GM12874 (cell line): Measurements from ENCODE around the gene OR2W3.

Source experiments
- TF ChIP-seq, protein P1 (sequence below): IDR thresholded peaks from 2 replicates; pipeline ENCODE4 v1.5.1; 2011; ENCODE audit warnings: low read depth, mild to moderate bottlenecking, control low read depth, low read length, moderate library complexity; ENCODE audit not compliant: insufficient read depth

The OR2W3 gene

DNA sequence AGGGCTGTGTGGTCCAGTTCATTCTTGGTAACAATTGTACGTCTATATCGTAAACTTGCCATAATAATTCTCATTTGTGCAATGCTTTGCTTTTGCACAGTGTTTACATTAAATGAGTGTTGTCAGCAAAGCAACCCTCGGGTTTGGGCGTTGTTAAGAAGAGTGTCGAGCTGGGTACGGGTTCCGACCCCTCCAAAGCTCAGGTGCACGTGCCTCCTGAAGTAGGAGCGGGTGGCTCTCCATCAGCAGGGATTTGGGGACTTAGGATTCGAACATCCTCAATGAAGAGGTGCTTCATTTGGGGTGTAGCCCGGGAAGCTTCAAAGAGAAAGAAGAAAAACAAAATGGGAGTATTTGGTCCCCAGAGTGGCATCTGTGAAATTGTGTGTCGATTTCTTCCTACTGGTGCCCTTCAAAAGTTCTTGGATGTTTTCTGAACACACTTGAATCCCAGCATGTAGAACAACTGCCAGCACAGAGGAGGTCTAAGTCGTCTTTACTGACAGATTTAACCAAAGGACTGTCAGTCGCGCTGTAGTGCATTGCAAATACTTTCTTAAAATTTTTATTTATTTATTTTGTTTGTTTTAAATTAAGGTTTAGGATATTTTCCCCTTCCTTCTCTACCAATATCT is 37.3 kb upstream of the OR2W3 start:
- TF ChIP-seq, protein P1, sequence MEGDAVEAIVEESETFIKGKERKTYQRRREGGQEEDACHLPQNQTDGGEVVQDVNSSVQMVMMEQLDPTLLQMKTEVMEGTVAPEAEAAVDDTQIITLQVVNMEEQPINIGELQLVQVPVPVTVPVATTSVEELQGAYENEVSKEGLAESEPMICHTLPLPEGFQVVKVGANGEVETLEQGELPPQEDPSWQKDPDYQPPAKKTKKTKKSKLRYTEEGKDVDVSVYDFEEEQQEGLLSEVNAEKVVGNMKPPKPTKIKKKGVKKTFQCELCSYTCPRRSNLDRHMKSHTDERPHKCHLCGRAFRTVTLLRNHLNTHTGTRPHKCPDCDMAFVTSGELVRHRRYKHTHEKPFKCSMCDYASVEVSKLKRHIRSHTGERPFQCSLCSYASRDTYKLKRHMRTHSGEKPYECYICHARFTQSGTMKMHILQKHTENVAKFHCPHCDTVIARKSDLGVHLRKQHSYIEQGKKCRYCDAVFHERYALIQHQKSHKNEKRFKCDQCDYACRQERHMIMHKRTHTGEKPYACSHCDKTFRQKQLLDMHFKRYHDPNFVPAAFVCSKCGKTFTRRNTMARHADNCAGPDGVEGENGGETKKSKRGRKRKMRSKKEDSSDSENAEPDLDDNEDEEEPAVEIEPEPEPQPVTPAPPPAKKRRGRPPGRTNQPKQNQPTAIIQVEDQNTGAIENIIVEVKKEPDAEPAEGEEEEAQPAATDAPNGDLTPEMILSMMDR: no peak

DNA sequence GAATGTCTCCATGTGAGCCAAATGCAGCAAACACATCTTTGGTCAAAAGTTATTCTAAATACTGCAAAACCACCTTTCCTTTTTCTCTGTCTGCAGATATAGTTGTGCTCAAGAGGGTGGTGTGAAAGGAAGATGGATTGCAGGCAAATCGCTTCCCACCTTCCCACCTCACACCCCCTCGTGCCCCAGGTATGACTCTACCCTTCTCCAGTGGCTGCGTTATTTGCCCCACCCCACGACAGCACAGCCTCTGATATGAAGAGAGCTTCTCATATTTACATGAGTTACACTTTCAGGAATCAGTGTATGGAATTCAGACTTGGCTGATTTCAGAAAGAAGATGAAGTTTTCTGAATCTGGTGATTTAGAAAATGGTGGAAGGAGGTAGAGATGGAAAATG is 32.6 kb upstream of the OR2W3 start:
- TF ChIP-seq, protein P1: no peak

DNA sequence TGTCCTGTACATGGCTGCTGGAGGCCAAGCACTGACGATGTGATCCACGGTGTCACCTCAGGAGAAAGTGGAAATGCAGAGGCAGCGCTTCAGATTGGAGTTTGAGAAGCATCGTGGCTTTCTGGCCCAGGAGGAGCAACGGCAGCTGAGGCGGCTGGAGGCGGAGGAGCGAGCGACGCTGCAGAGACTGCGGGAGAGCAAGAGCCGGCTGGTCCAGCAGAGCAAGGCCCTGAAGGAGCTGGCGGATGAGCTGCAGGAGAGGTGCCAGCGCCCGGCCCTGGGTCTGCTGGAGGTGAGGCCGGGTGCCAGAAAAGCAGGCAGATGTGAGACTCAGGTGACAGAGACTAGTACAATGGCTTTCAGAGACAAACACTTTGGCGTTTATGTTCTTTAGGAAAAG is 30.7 kb upstream of the OR2W3 start:
- TF ChIP-seq, protein P1: no peak

DNA sequence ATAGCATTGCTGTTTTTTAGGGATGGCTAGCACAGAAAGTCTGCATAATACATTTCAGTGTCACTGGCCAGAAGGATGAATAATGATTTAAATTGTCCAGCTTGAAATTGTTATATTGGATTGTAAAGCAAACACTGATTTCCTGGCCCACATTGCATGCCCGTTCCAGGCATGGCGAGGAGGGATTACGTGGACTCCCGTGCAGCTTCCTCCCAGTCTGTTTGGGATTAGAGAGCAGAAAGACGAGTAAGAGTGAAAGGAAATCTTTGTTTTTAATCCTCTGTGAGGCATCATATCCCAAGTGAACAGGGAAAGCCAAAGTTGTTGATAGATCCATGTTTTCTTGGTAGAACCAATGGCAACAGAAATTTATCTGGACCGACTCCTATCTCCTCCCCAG is 30.0 kb upstream of the OR2W3 start:
- TF ChIP-seq, protein P1: no peak

DNA sequence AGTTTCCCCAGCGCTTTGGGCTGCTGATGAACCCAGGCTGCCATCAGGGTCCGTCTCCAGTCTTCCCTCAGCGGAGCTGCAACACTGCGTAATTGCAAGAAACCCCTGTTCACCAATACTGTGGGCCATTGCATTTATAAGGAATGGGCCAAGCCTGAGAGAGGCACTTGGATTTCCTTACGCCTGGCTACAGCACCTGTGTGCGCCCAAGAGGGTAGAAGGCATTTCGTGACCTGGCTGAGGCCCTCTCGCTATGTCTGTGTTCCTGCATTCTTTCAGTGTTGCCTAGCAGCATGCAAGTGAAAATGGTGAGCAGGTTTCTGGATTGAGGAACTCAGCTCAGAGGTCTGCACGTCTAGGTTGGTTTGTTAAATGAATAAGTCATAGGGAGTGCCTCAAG is 12.0 kb upstream of the OR2W3 start:
- TF ChIP-seq, protein P1: no peak

DNA sequence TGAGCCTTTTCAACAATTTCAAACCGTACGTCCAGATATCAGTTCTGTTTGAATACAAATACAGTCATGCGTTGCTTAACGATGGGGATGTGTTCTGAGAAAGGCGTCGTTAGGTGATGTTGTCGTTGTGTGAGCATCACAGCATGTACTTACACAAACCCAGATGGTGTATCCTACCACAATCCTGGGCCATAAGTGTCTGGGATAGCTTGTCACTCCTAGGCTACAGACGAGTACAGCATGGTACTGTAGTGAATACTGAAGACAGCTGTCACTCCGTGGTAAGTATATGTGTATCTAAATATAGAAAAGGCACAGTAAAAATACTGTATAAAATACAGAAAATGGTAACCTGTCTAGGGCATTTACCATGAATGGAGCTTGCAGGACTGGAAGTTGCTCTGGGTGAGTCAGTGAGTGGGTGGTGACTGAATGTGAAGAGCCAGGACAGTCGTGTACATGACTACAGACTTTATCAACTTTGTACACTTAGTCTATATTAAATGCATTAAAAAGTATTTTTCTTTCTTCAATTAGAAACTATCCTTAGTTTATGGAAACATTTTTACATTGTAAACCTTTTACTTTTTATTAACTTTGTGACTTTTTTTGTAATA is 10.5 kb upstream of the OR2W3 start:
- TF ChIP-seq, protein P1: no peak

DNA sequence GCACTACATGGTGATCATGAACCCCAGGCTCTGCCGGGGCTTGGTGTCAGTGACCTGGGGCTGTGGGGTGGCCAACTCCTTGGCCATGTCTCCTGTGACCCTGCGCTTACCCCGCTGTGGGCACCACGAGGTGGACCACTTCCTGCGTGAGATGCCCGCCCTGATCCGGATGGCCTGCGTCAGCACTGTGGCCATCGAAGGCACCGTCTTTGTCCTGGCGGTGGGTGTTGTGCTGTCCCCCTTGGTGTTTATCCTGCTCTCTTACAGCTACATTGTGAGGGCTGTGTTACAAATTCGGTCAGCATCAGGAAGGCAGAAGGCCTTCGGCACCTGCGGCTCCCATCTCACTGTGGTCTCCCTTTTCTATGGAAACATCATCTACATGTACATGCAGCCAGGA is 589 bp downstream of the OR2W3 start:
- TF ChIP-seq, protein P1: no peak

DNA sequence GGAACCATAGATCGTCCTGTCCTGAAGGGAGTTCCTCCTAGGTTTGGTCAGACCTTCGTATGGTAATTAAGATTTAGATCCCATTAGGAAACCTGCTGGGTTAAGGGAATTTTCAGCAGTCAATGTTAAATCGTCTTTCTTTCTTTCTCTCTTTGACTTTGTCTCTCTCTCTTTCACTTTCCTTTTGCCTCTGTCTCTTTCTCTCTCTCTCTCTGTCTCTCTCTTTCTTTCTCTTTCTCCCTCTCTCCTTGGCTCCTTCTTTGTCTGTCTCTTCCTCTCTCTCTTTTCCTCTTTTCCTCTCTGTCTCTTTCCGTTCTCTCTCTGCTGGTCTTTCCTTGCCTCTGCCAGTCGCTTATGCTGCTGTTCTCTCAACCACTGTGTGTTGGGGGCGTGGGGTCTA is 8.7 kb downstream of the OR2W3 start:
- TF ChIP-seq, protein P1: no peak
